NCI-H446 treated with DMSO at 0.1 percent for 48 hours (cell line): ENCODE results near the gene ICE1.
"Not testable (repeated sequence)": the region's sequence is repeated elsewhere in the genome, so short reads cannot be mapped to it uniquely, and the experiment has no call there.

Source experiments
- DNase-seq: peaks from one replicate; lab custom pipeline; 2025; lab: John Stamatoyannopoulos, UW

Gene ICE1

GRCh38 chr5:5453131-5453530, 30.7 kb downstream of the ICE1 start:
- no peak for DNase-seq

- DNase-seq: no peak
Measured at GRCh38 chr5:5454391-5454790, 31.9 kb downstream of the ICE1 start.

GRCh38 chr5:5456858-5457257, 34.4 kb downstream of the ICE1 start:
- DNase-seq: no peak

GRCh38 chr5:5460311-5460710, 37.8 kb downstream of the ICE1 start:
- DNase-seq: no peak

- no peak for DNase-seq
Measured at GRCh38 chr5:5461012-5461411, 38.5 kb downstream of the ICE1 start.

GRCh38 chr5:5464036-5464715, 41.7 kb downstream of the ICE1 start:
- no peak for DNase-seq

GRCh38 chr5:5466227-5466626, 43.8 kb downstream of the ICE1 start:
- no peak for DNase-seq

GRCh38 chr5:5467737-5468136, 45.3 kb downstream of the ICE1 start:
- no peak for DNase-seq

- DNase-seq: no peak
Measured at GRCh38 chr5:5470933-5471332, 48.5 kb downstream of the ICE1 start.

- no peak for DNase-seq
Measured at GRCh38 chr5:5473226-5473625, 50.7 kb downstream of the ICE1 start.

- DNase-seq: no peak
Measured at GRCh38 chr5:5474961-5475360, 52.5 kb downstream of the ICE1 start.

- DNase-seq: no peak
Measured at GRCh38 chr5:5475975-5476374, 53.5 kb downstream of the ICE1 start.

- not testable (repeated sequence) for DNase-seq
Measured at GRCh38 chr5:5479578-5479977, 57.1 kb downstream of the ICE1 start.

GRCh38 chr5:5480481-5481111, 58.1 kb downstream of the ICE1 start:
- no peak for DNase-seq

GRCh38 chr5:5481206-5481605, 58.7 kb downstream of the ICE1 start:
- no peak for DNase-seq

GRCh38 chr5:5481633-5482032, 59.2 kb downstream of the ICE1 start:
- no peak for DNase-seq

GRCh38 chr5:5483350-5483749, 60.9 kb downstream of the ICE1 start:
- DNase-seq: no peak

GRCh38 chr5:5483880-5484598, 61.6 kb downstream of the ICE1 start:
- DNase-seq: no peak

GRCh38 chr5:5486122-5486521, 63.6 kb downstream of the ICE1 start:
- DNase-seq: no peak

- no peak for DNase-seq
Measured at GRCh38 chr5:5487585-5488360, 65.3 kb downstream of the ICE1 start.

- no peak for DNase-seq
Measured at GRCh38 chr5:5490774-5491347, 68.4 kb downstream of the ICE1 start.
